HepG2 (cell line): ENCODE data around the gene MARK2. TPM values are rescaled to one million over a fixed set of nuclear protein-coding genes. Genes with fewer than 3 reads are reported as not detected.
A peak's percentile ranks its signal among the peaks of the same experiment; 100 is the strongest.

ENCODE experiments used
- CHD2 ChIP-seq: IDR thresholded peaks from 2 replicates; pipeline ENCODE4 v1.6.1; 2011; ENCODE audit warnings: low read depth, low read length, improper control_type of control experiment
- CTCF ChIP-seq: sonication (generic); formaldehyde crosslinking; IDR thresholded peaks from 2 replicates; pipeline ENCODE4 v1.5.0; 2020; ENCODE audit warnings: mild to moderate bottlenecking, missing genetic modification reagents, moderate library complexity
- HNRNPH1 ChIP-seq: fragments of 200-400 bp; formaldehyde crosslinking; optimal IDR thresholded peaks from 2 replicates; pipeline ENCODE3; 2017; ENCODE audit warnings: mild to moderate bottlenecking, low read depth, low read length
- KMT2A ChIP-seq: sonication (generic); formaldehyde crosslinking; IDR thresholded peaks from 2 replicates; pipeline ENCODE4 v1.4.0; 2020; ENCODE audit warnings: missing genetic modification reagents
- PATZ1 ChIP-seq: sonication (generic); formaldehyde crosslinking; IDR thresholded peaks from 2 replicates; pipeline ENCODE4 v1.4.0; 2020; ENCODE audit warnings: missing genetic modification reagents
- TFAP4 ChIP-seq: sonication (generic); IDR thresholded peaks from 2 replicates; pipeline ENCODE4 v1.6.1; 2016; ENCODE audit warnings: low read depth, borderline replicate concordance
- ZBED4 ChIP-seq: sonication (generic); formaldehyde crosslinking; IDR thresholded peaks from 2 replicates; pipeline ENCODE4 v1.4.0; 2020; ENCODE audit warnings: missing genetic modification reagents, borderline replicate concordance
- ZNF687 ChIP-seq: sonication (generic); formaldehyde crosslinking; IDR thresholded peaks from 2 replicates; pipeline ENCODE4 v1.5.1; 2020; ENCODE audit warnings: mild to moderate bottlenecking, missing genetic modification reagents, moderate library complexity
- ZNF691 ChIP-seq: sonication (generic); formaldehyde crosslinking; IDR thresholded peaks from 2 replicates; pipeline ENCODE4 v1.4.0; 2020; ENCODE audit warnings: missing genetic modification reagents, low read depth, mild to moderate bottlenecking, borderline replicate concordance
- ZNF790 ChIP-seq: sonication (generic); formaldehyde crosslinking; IDR thresholded peaks from 2 replicates; pipeline ENCODE4 v1.8.0; 2022; ENCODE audit warnings: missing genetic modification reagents, mild to moderate bottlenecking, borderline replicate concordance
- ZNF816 ChIP-seq: sonication (generic); formaldehyde crosslinking; IDR thresholded peaks from 2 replicates; pipeline ENCODE4 v1.8.0; 2022; ENCODE audit warnings: missing genetic modification reagents, mild to moderate bottlenecking, borderline replicate concordance
- ZNF891 ChIP-seq: sonication (generic); formaldehyde crosslinking; IDR thresholded peaks from 2 replicates; pipeline ENCODE4 v1.5.0; 2020; ENCODE audit warnings: mild to moderate bottlenecking, missing genetic modification reagents
- polyA plus RNA-seq, 8 experiments: library from polyadenylated mRNA; depleted of rRNA in 3 of 8; stranded (reverse) in 7 of 8; unstranded in 1 of 8; fragments of >200 nt; fragmentation: Illumina TruSeq in 4 of 8; extraction: Trizol in 4 of 8; gene quantifications; 2 replicates each; pipeline versions ENCODE4 v1.2.1 to v1.2.3, GENCODE V29; 2011 to 2016; ENCODE audit warnings: low read depth in 4 of 8, missing spikeins in 1 of 8, mixed read lengths in 1 of 8; ENCODE audit not compliant: insufficient read depth in 1 of 8
- total RNA-seq, 5 experiments: library from RNA; depleted of rRNA; stranded (reverse); fragments of >200 nt; fragmentation: Illumina TruSeq; extraction: Trizol; gene quantifications; 2 replicates each; pipeline ENCODE4 v1.2.3, GENCODE V29; 2016; ENCODE audit warnings: low read depth in 1 of 5

The MARK2 gene
- total and polyA plus RNA-seq, 2 of the 13 experiments (the other 11 are each of a cell fraction or from before 2014, with no cell fraction given) = 13.5 to 13.9 TPM

GRCh38 chr11:63939397-63939891 is 100.5 kb downstream of the MARK2 start (continued):
- peak; percentile 32 for TF ChIP-seq ZNF687 (CRISPR knock-in tag)
- TF ChIP-seq CHD2 = peak; percentile 25; the same call in 1 of the 2 replicates
- TF ChIP-seq TFAP4 = 0 out of 2 replicates have a peak, but pooled peaks have one; percentile 30
- no peak for TF ChIP-seq HNRNPH1
- peak; percentile 6; the same call in 1 of the 2 replicates for TF ChIP-seq CTCF
- TF ChIP-seq ZNF816 (CRISPR knock-in tag) = peak; percentile 23; the same call in 1 of the 2 replicates
- TF ChIP-seq ZNF691 (CRISPR knock-in tag) = 0 out of 2 replicates have a peak, but pooled peaks have one; percentile 33
- no peak for TF ChIP-seq ZBED4 (CRISPR knock-in tag)
- TF ChIP-seq ZNF790 (CRISPR knock-in tag) = no peak
- 0 out of 2 replicates have a peak, but pooled peaks have one; percentile 14 for TF ChIP-seq KMT2A (CRISPR knock-in tag)
- no peak for TF ChIP-seq ZNF891
- TF ChIP-seq PATZ1 (CRISPR knock-in tag) = peak; percentile 7; the same call in 1 of the 2 replicates
